Neural cell (in vitro differentiated cells): ENCODE measurements around the gene SPATA31E1.

Experiments used
- CTCF ChIP-seq: fragments of 450-650 bp; IDR thresholded peaks from 2 replicates; pipeline ENCODE4 v1.5.1; 2014; ENCODE audit warnings: antibody characterized with exemption, mild to moderate bottlenecking, moderate library complexity; ENCODE audit not compliant: poor library complexity, severe bottlenecking
- POLR2AphosphoS5 ChIP-seq: IDR thresholded peaks from 2 replicates; pipeline ENCODE4 v1.6.1; 2012
- RAD21 ChIP-seq: fragments of 450-650 bp; conservative IDR thresholded peaks from 2 replicates; pipeline ENCODE4 v1.6.1; 2014; ENCODE audit warnings: antibody characterized with exemption, mild to moderate bottlenecking, moderate library complexity
- SMC3 ChIP-seq: fragments of 450-650 bp; conservative IDR thresholded peaks from 2 replicates; pipeline ENCODE4 v1.6.1; 2014; ENCODE audit warnings: antibody characterized with exemption, mild to moderate bottlenecking, moderate library complexity; ENCODE audit not compliant: poor library complexity
- TAF1 ChIP-seq: IDR thresholded peaks from 2 replicates; pipeline ENCODE4 v1.6.1; 2012; ENCODE audit warnings: low read depth

DNA sequence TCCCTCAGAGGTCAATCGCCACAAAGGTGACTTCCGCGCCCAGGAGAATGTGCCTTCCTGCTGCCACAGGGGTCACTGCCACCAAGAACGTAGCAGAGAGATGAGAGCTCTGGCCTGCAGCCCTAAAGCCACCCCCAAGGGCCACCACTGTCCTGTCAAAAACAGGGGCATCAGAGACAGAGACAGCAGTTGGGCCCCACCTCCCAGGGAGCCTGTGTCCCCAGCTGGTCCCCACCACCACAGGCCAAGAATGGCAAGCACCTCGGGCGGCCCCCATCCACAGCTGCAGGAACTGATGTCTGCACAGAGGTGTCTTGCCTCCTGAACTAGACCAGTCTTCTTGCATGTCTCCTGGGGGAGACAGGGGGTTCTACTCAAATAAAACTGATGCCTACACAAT lies 5.8 kb downstream of the SPATA31E1 start:
- TF ChIP-seq CTCF (no peak), POLR2AphosphoS5 (no peak), TAF1 (no peak), SMC3 (no peak), RAD21 (no peak)
